Measurements from ENCODE around the gene NKPD1.
"Not testable (repeated sequence)": the region's sequence is repeated elsewhere in the genome, so short reads cannot be mapped to it uniquely, and the experiment has no call there.

The NKPD1 gene

DNA sequence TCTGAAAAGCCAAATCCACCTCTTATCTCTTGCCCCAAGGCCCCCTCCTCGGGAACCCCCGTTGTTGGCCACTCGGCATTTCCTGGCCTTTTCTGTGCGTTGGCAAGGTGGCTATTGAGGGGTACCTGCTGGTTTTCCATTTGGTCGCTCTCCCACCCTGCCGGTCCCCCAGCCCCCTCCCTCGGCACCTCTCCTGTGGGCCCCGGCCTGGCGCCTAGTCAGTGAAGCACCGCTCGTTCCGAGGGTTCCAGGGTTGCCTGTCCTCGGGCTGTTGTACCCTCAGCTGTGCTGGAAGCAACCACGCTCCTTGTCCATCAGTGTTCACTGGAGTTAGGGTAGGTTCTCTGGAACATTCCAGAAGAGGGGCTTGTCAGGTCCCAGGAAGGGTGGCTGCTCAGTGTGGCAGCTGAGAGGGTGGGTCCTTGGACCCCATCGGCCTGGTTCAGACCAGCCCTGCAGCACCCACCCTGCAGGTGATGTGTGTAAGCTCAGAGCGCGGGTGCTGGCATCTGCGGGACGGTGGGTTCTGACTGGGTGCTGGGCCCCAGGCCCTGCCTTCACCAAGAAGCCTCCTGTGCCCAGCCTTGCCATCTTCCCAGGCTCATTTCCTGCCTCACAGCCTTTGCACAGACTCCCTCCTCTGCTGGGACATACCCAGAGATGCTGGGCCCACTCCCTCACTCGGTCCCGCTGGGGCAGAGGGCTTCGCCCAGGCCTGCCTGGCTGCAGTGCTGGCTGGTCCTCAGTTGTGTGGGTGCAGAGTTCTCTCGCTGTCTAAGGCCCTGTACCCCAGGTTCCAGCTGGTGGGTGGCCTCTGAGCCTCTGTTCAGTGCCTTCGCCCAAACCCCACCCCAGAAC, 21.3 kb downstream of the NKPD1 start:
- DNase-seq: no peak

- DNase-seq: no peak
Measured at GRCh38 chr19:45138303-45138751, 22.5 kb downstream of the NKPD1 start.

GRCh38 chr19:45137179-45137761, 23.5 kb downstream of the NKPD1 start:
- no peak for DNase-seq

- DNase-seq: no peak
Measured at GRCh38 chr19:45136507-45137178, 24.1 kb downstream of the NKPD1 start.

GRCh38 chr19:45135176-45135885, 25.5 kb downstream of the NKPD1 start:
- no peak for DNase-seq

- no peak for DNase-seq
Measured at GRCh38 chr19:45133661-45134060, 27.1 kb downstream of the NKPD1 start.

DNA sequence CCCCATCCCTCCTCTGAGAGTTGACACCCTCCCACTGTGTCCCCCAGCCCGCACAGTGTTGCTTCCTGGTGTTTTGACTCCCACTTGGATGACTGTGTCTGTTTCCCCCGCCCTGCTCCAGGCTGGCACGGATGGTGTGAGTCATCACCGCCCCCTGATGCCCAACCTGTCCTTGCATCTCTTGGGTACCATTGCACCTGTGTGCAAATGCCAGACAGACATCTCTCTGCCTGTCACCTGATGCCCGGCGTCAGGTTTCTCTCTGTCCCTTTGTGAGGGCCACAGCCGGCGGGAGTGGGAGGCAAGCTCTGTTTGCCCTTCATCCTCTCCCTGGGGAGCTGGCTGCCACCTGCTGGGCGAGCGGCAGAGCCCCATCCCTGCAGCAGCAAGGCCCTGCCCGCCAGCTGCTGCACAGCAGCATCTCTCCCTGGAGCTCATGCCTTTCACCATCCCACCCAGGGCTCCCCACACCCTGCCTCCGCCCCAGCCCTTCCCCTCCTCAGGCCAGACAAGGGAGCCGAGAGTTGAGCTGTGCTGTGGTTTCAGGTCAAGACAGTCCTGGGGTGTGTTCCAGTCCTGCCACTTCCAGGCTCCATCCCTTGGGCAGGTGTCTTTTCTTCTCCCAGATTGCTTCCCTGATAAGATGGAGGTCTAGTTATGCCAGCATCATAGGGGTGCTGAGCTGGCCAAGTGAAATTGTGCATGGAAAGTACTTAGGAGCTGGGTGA, 29.7 kb downstream of the NKPD1 start:
- no peak for DNase-seq

DNA sequence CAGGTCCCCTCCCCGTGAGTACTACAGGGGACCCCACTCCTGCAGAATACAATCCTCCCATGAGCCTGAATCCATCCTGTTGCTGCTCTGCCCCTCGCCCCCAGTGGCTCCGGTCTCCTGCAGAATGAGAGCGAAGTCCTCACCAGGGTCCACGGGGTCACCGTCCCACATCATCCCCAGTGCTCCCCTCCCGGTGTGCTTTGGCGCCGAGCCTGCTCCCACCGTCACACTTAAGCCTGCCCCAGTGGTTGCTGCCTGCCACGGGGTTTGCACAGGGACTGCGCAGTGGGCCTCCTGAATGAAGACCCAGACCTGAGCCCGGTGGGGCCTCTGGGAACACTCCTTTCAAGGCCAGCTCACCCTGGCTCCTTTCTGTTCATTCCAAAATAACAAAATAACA, 30.5 kb downstream of the NKPD1 start:
- no peak for DNase-seq

- no peak for DNase-seq
Measured at GRCh38 chr19:45128806-45129205, 32.0 kb downstream of the NKPD1 start.

GRCh38 chr19:45128146-45128545, 32.6 kb downstream of the NKPD1 start:
- DNase-seq: no peak

GRCh38 chr19:45126654-45127053, 34.1 kb downstream of the NKPD1 start:
- DNase-seq: no peak

- DNase-seq: peak; percentile 67
Measured at GRCh38 chr19:45125975-45126493, 34.7 kb downstream of the NKPD1 start.

DNA sequence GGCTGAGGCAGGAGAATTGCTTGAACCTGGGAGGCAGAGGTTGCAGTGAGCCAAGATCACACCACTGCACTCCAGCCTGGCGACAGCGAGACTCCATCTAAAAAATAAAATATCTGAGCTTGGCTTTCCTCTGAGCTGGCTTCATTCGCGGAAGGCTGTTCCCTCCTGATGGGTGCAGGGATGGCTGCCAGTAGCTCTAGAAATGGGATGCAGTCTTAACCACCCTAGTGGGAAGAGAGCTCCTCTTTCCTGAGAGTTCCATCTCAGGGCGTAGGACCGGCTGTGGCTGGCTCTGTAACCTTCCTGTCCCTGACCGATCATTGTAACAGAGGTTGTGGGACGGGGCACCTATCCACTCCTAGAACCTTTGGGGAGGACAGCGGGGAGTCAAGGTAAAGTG, 35.4 kb downstream of the NKPD1 start:
- no peak for DNase-seq

DNA sequence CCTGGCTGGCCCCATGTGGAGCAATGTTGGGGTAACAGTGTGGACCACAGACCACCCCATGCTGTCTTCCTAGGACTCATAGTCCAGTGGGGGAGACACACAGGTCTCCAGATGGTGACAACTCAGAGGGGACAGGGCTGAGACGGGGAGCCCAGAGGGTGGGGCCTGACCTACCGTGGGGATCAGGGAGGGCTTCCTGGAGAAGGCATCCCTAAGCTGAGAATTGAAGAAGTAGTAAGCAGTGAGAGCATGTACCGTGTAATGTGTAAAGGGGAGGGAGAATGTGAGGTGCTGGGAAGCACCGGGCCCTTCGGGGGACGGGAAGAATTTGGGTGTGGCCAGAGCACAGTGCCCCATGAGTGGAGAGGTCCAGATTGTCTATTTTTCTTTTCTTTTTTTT, 36.8 kb downstream of the NKPD1 start:
- DNase-seq: no peak

- DNase-seq: no peak
Measured at GRCh38 chr19:45123440-45123850, 37.3 kb downstream of the NKPD1 start.

DNA sequence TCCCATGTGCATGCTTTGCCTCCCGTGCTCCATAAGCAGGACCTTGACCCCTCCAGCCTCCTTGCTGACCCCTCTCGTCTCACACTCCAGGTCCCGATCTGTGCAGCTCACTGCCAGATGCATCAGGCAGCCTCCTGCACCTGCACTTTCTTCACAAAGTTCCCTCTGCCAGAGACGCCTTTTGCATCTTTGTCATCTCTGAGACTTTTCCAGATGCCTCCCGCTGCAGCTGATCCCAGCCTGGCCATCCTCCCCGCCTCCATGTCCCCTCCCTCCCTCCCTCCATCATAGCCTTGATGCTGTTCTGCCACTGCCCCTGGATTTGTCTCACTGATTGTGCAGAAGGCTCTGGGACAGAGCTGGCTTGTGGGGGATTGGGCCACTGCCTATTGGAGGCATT, 38.0 kb downstream of the NKPD1 start:
- no peak for DNase-seq

- no peak for DNase-seq
Measured at GRCh38 chr19:45121827-45122345, 38.9 kb downstream of the NKPD1 start.

DNA sequence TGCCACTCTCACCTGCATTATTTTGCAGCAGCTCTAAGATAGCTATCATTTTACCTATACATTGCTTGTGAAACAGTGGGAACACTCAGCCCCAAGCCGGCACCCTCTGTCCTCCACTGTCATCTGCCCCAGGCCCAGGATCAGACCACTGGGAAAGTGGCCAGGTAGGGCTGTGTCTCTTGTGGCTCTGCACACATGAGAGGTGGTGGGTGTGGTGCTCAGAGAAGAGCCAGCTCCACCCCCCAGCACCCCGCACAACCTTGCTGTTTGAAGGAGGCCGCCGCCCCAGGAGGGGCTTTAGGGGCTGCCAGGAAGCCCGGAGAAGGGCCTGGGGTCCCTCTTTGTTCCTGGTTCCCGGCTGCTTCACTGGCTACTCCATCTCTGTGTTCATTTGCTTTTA, 41.2 kb downstream of the NKPD1 start:
- no peak for DNase-seq

DNA sequence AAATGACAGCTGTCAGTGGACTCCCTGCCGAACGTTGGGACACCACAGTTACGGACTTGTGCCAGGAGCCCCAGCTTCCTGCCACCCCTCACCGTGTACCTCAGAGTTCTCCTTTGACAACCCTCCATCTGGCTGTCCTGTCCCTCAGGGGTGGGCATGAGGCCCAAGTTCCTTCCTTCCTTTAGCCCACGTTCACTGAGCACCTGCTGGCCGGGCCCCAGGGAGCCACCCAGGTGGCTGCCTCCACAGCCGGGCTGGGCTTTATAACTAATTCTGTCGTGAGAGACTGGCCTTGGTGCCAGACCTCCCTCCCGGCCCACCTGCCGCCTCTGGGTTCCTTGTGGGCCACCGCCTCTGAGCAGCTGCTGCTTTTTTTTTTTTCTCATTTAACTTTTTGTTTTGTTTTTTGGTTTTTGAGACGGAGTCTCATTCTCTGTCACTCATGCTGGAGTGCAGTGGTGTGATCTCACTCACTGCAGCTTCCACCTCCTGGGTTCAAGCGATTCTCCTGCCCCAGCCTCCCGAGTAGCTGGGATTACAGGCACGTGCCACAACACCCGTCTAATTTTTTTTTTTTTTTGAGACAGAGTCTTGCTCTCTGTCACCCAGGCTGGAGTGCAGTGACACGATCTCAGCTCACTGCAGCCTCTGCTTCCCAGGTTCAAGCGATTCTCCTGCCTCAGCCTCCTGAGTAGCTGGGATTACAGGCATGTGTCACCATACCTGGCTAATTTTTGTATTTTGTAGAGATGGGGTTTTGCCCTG, 42.0 kb downstream of the NKPD1 start:
- not testable (repeated sequence) for DNase-seq

GRCh38 chr19:45118106-45118505, 42.7 kb downstream of the NKPD1 start:
- no peak for DNase-seq

DNA sequence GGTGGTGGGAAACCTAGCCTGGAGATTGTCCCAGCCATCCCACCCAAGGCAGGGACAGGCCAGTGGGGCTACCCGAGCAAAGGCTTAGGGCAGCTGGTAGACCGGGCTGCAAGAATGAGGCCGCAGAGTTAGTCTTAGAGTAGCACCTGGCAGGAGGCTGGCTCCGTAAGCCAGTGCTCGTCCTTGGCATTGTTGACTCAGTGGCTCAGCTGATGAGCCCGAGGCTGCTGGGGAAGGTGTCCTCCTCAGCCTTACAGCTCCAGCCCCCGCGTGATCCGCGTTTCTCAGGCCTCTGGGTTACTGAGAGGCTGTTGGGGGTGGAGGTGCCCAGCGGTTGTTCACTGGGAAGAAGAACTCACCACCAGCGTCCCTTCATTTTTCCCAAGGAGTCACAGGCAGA, 43.1 kb downstream of the NKPD1 start:
- no peak for DNase-seq
